HEK293 (cell line): ENCODE measurements around the gene PRKCD.

Source experiments
- CTCF ChIA-PET: fragments of 350-600 bp; formaldehyde crosslinking; extraction: SDS; loops from one replicate; lab custom pipeline; 2021; ENCODE audit warnings: antibody characterized with exemption; lab: Yijun Ruan, JAX
- POLR2A ChIA-PET: fragments of 300-600 bp; formaldehyde crosslinking; extraction: SDS; loops from one replicate; lab custom pipeline; 2020; ENCODE audit warnings: antibody characterized with exemption, inconsistent platforms; lab: Yijun Ruan, JAX
- H3K27ac ChIP-seq: fragments of 200-500 bp; sonication (Bioruptor generic); 2 replicates; pipeline ENCODE4 v1.5.1; 2014; ENCODE audit warnings: low read depth, low read length, control low read depth, inconsistent platforms; ENCODE audit errors: extremely low read depth
- H3K36me3 ChIP-seq, 2 experiments: fragments of 200-500 bp in 1 of 2; sonication (Bioruptor generic) in 1 of 2; 1 replicate in 1 of 2; 2 replicates in 1 of 2; pipeline ENCODE4 v1.5.1; 2014 to 2017; ENCODE audit warnings: inconsistent platforms in 2 of 2, low read length in 2 of 2; ENCODE audit not compliant: control insufficient read depth in 2 of 2, insufficient read depth in 1 of 2
- H3K4me1 ChIP-seq: fragments of 200-500 bp; sonication (Bioruptor generic); 2 replicates; pipeline ENCODE4 v1.5.1; 2014; ENCODE audit warnings: mild to moderate bottlenecking, low read length, inconsistent platforms; ENCODE audit not compliant: control insufficient read depth, insufficient read depth
- H3K4me3 ChIP-seq: 2 replicates; pipeline ENCODE4 v1.5.1; 2011; ENCODE audit warnings: low read depth, mild to moderate bottlenecking, control low read depth, low read length, moderate library complexity
- H3K9me3 ChIP-seq: fragments of 200-500 bp; sonication (Bioruptor generic); 2 replicates; pipeline ENCODE4 v1.5.1; 2014; ENCODE audit warnings: low read depth, low read length, inconsistent platforms; ENCODE audit not compliant: control insufficient read depth, insufficient read depth
- GFI1B ChIP-seq: fragments of 450-650 bp; formaldehyde crosslinking; IDR thresholded peaks from 2 replicates; pipeline ENCODE4 v1.5.1; 2016; ENCODE audit warnings: missing biosample characterization, missing genetic modification characterization
- GLIS1 ChIP-seq: fragments of 450-650 bp; formaldehyde crosslinking; IDR thresholded peaks from 2 replicates; pipeline ENCODE4 v1.5.1; 2016; ENCODE audit warnings: missing biosample characterization, missing genetic modification characterization
- GLIS2 ChIP-seq: fragments of 450-650 bp; formaldehyde crosslinking; IDR thresholded peaks from 2 replicates; pipeline ENCODE4 v1.5.1; 2016; ENCODE audit warnings: missing biosample characterization, missing genetic modification characterization
- KLF1 ChIP-seq: fragments of 450-650 bp; formaldehyde crosslinking; IDR thresholded peaks from 2 replicates; pipeline ENCODE4 v1.5.1; 2016; ENCODE audit warnings: missing biosample characterization, missing genetic modification characterization
- KLF7 ChIP-seq: fragments of 450-650 bp; formaldehyde crosslinking; IDR thresholded peaks from 2 replicates; pipeline ENCODE4 v1.5.1; 2016; ENCODE audit warnings: missing biosample characterization, missing genetic modification characterization, borderline replicate concordance
- MZF1 ChIP-seq: fragments of 450-650 bp; formaldehyde crosslinking; IDR thresholded peaks from 2 replicates; pipeline ENCODE4 v1.5.1; 2017; ENCODE audit warnings: missing biosample characterization, missing genetic modification characterization, borderline replicate concordance
- SCRT2 ChIP-seq: fragments of 450-650 bp; formaldehyde crosslinking; IDR thresholded peaks from 2 replicates; pipeline ENCODE4 v1.5.1; 2016; ENCODE audit warnings: missing biosample characterization, missing genetic modification characterization
- ZBTB20 ChIP-seq: fragments of 450-650 bp; formaldehyde crosslinking; IDR thresholded peaks from 2 replicates; pipeline ENCODE4 v1.5.1; 2016; ENCODE audit warnings: missing biosample characterization, missing genetic modification characterization
- ZNF112 ChIP-seq: fragments of 450-650 bp; formaldehyde crosslinking; IDR thresholded peaks from 2 replicates; pipeline ENCODE4 v1.5.0; 2017; ENCODE audit warnings: missing biosample characterization, missing genetic modification characterization
- ZNF114 ChIP-seq: fragments of 450-650 bp; formaldehyde crosslinking; IDR thresholded peaks from 2 replicates; pipeline ENCODE4 v1.5.0; 2017; ENCODE audit warnings: missing biosample characterization, missing genetic modification characterization
- ZNF132 ChIP-seq: fragments of 450-650 bp; formaldehyde crosslinking; IDR thresholded peaks from 2 replicates; pipeline ENCODE4 v1.5.1; 2017; ENCODE audit warnings: missing biosample characterization, missing genetic modification characterization, borderline replicate concordance
- ZNF175 ChIP-seq: fragments of 450-650 bp; formaldehyde crosslinking; IDR thresholded peaks from 2 replicates; pipeline ENCODE4 v1.5.1; 2016; ENCODE audit warnings: missing biosample characterization, missing genetic modification characterization
- ZNF514 ChIP-seq: fragments of 450-650 bp; formaldehyde crosslinking; IDR thresholded peaks from 2 replicates; pipeline ENCODE4 v1.5.1; 2016; ENCODE audit warnings: missing biosample characterization, missing genetic modification characterization
- ZNF521 ChIP-seq: fragments of 450-650 bp; formaldehyde crosslinking; IDR thresholded peaks from 2 replicates; pipeline ENCODE4 v1.5.1; 2017; ENCODE audit warnings: missing biosample characterization, mild to moderate bottlenecking, missing genetic modification characterization
- ZNF624 ChIP-seq: fragments of 450-650 bp; formaldehyde crosslinking; IDR thresholded peaks from 2 replicates; pipeline ENCODE4 v1.5.1; 2017; ENCODE audit warnings: missing biosample characterization, missing genetic modification characterization
- ZNF677 ChIP-seq: fragments of 450-650 bp; IDR thresholded peaks from 2 replicates; pipeline ENCODE4 v1.5.0; 2018; ENCODE audit warnings: missing biosample characterization, mild to moderate bottlenecking, missing genetic modification characterization, moderate library complexity
- ZNF776 ChIP-seq: fragments of 450-650 bp; formaldehyde crosslinking; IDR thresholded peaks from 2 replicates; pipeline ENCODE4 v1.5.0; 2017; ENCODE audit warnings: missing biosample characterization, missing genetic modification characterization, borderline replicate concordance
- ZNF777 ChIP-seq: fragments of 450-650 bp; formaldehyde crosslinking; IDR thresholded peaks from 2 replicates; pipeline ENCODE4 v1.5.1; 2017; ENCODE audit warnings: missing biosample characterization, missing genetic modification characterization, borderline replicate concordance
- ZNF791 ChIP-seq: fragments of 450-650 bp; formaldehyde crosslinking; IDR thresholded peaks from 2 replicates; pipeline ENCODE4 v1.5.1; 2016; ENCODE audit warnings: missing biosample characterization, missing genetic modification characterization
- ZNF830 ChIP-seq: fragments of 450-650 bp; IDR thresholded peaks from 2 replicates; pipeline ENCODE4 v1.5.0; 2018; ENCODE audit warnings: missing biosample characterization, missing genetic modification characterization, low read depth, mild to moderate bottlenecking, moderate library complexity
- ZSCAN30 ChIP-seq: fragments of 450-650 bp; IDR thresholded peaks from 2 replicates; pipeline ENCODE4 v1.5.1; 2018; ENCODE audit warnings: missing biosample characterization, mild to moderate bottlenecking, missing genetic modification characterization, moderate library complexity
- TF ChIP-seq, protein P1 (sequence below): fragments of 450-650 bp; formaldehyde crosslinking; IDR thresholded peaks from 2 replicates; pipeline ENCODE4 v1.5.1; 2016; ENCODE audit warnings: missing biosample characterization, missing genetic modification characterization, borderline replicate concordance
- TF ChIP-seq, protein P2 (sequence below): fragments of 450-650 bp; formaldehyde crosslinking; IDR thresholded peaks from 2 replicates; pipeline ENCODE4 v1.5.1; 2016; ENCODE audit warnings: missing biosample characterization, missing genetic modification characterization

Gene PRKCD

DNA sequence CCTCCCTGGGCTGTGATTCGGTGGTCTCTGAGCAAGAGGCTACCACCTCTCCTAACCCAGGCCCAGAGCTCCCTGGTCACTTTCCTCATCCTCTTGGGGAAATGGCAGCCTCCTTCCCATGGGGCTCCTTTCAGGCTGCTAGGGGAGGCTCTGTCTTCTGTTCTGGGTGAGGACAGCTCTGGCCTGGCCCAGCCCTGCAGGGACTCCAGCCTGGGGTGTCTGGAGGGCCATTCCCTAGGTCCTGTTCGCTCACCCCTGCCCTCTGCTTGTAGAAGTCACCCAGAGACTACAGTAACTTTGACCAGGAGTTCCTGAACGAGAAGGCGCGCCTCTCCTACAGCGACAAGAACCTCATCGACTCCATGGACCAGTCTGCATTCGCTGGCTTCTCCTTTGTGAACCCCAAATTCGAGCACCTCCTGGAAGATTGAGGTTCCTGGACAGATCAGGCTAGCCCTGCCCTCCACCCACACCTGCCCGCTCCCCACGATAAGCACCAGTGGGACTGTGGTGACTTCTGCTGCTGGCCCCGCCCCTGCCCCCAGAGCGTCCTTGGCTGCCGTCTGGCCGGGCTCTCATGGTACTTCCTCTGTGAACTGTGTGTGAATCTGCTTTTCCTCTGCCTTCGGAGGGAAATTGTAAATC, 30.9 kb downstream of the PRKCD start:
- no peak overlapping the region for H3K4me3 ChIP-seq
- ChIA-PET POLR2A (interaction anchor here (0.6 kb wide), 1 partner anchor 97 kb away, joined by 3 read pairs; no protein-coding TSS in a partner anchor), CTCF (interaction anchor here (0.7 to 2.9 kb wide), 2 partner anchors 24 to 78 kb away, joined by 3 to 18 read pairs; no protein-coding TSS in a partner anchor)
- peaks cover 0 to 41% of the 10 kb centered on the region in 2 experiments; a peak in 1 of 3 replicates for H3K36me3 ChIP-seq
- no peaks in the 10 kb centered on the region for H3K9me3 ChIP-seq
- TF ChIP-seq ZNF791 (tag by site-specific recombination) = no peak
- TF ChIP-seq GFI1B = no peak
- TF ChIP-seq SCRT2 (tag by site-specific recombination) = no peak
- TF ChIP-seq, protein P1, sequence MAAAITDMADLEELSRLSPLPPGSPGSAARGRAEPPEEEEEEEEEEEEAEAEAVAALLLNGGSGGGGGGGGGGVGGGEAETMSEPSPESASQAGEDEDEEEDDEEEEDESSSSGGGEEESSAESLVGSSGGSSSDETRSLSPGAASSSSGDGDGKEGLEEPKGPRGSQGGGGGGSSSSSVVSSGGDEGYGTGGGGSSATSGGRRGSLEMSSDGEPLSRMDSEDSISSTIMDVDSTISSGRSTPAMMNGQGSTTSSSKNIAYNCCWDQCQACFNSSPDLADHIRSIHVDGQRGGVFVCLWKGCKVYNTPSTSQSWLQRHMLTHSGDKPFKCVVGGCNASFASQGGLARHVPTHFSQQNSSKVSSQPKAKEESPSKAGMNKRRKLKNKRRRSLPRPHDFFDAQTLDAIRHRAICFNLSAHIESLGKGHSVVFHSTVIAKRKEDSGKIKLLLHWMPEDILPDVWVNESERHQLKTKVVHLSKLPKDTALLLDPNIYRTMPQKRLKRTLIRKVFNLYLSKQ (tag by site-specific recombination) = no peak
- TF ChIP-seq ZNF514 (tag by site-specific recombination) = no peak
- TF ChIP-seq KLF7 (tag by site-specific recombination) = no peak
- TF ChIP-seq ZNF677 (tag by site-specific recombination) = no peak
- no peaks in the 10 kb centered on the region for H3K4me1 ChIP-seq
- H3K27ac ChIP-seq = no peak overlapping the region

DNA sequence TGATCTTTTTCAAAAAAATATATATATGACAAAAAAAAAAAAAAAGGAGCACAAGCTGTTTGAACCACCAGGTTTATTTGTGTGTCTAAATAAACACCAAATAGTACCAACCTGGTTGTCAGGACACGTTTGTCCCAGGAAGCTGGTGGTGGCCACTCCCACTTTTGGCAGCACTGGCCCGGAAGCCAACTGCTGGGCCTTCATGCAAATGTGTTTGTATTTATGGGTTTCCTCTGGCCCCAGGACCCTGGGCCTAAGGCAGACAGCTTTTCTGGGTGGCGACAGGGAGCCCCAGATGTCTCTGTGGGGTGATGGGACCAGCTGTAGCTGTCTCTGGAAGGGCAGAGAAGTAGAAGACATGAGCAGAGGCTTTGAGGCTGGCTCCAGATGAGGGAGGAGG, 31.6 kb downstream of the PRKCD start:
- CTCF ChIA-PET = interaction anchor here (2.9 kb wide), 1 partner anchor 78 kb away, joined by 18 read pairs; no protein-coding TSS in a partner anchor
- POLR2A ChIA-PET = interaction anchor here (0.6 kb wide), 2 partner anchors 11 to 97 kb away, joined by 3 to 4 read pairs; no protein-coding TSS in a partner anchor
- Histone ChIP-seq H3K27ac (no peak overlapping the region), H3K9me3 (no peaks in the 10 kb centered on the region), H3K4me3 (no peak overlapping the region), H3K4me1 (no peaks in the 10 kb centered on the region), H3K36me3 (peaks cover 0 to 35% of the 10 kb centered on the region in 2 experiments; a peak in 1 of 3 replicates)
- TF ChIP-seq ZBTB20 (tag by site-specific recombination) (peak; percentile 65), ZNF624 (no peak)

DNA sequence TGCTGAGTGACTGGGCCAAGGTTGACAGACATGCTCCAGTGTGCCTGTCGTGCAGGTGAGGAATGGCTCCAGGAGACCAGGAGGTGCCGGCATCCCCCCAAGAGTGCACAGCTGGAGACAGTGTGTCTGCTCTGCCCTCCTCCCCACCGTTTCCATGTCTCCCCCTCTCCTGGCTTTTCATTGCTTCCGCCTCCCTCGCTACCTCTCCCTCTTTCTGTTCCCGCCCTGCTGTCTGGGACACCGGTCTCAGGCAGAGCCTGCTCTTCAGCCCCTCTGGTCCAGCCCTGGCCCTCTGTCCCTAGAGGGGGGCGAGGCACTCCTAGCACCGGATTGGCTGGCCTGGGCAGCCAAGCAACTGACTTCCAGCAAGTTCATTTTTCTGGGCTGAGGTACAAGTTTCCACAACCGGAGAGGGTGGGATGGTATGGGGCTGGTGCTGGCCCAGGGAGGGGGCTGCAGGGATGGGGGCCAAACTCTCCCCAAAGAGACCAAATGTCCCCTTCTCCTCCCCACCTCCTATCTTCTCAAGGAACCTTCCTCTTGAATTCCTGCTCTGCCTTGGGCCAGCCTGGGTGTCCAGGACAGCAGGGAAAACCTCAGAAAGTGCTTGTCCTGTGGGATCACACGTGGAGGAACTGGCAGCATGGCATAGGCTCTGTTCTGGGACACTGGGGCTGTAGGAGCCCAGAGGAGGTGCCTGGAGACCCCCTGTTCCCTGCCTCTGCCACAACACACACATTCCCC, 32.6 kb downstream of the PRKCD start:
- Histone ChIP-seq H3K27ac (no peak overlapping the region), H3K9me3 (no peaks in the 10 kb centered on the region), H3K4me1 (no peaks in the 10 kb centered on the region), H3K36me3 (peaks cover 0 to 35% of the 10 kb centered on the region in 2 experiments; a peak in 1 of 3 replicates), H3K4me3 (no peak overlapping the region)
- ChIA-PET POLR2A (no interaction called here), CTCF (interaction anchor here (0.9 to 2.9 kb wide), 2 partner anchors 58 to 79 kb away, joined by 3 to 18 read pairs; no protein-coding TSS in a partner anchor)
- TF ChIP-seq GLIS1 (tag by site-specific recombination) (peak; percentile 61), KLF1 (0 out of 2 replicates have a peak, but pooled peaks have one; percentile 16), ZNF776 (tag by site-specific recombination) (no peak)

DNA sequence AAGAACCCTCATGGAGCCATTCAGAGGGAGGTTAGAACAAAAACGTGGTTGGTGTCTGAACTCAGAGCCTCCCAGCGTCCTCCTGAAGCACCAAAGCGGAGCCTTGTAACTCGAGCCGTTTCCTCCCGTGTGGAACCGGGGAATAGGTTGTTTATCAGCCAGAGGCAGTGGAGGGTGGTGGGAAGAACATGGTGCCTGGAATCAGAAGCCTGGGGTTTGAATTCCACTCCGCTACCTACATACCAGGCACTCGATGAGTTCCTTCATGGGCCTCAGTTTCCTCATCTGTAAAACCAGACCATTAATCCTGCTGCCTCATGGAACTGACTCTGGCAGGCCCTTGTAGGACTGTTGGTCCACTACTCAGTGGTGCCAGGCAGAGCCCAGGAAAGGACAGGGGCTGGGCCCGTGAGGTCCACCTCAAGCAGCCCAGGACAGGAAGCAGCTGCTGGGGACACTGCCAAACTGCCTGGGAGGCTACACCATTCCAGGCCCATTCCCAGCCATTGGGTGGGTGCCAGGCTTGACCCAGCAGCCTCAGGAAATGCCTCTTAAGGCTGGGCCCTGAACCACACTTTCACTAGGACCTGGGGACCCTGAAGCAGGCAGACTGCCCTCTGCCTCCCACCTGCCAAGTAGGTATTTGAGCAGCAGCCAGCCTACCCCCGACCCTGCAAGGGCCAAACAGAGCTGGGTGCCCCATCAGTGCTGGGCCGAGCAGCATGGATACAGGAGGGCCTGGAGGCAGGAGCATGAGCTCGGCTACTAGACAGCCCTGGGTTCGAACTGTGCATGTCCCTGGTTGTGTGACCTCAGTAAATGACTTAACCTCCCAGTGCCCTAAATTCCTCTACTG, 33.4 kb downstream of the PRKCD start:
- H3K4me3 ChIP-seq = no peak overlapping the region
- POLR2A ChIA-PET = no interaction called here
- peaks cover 0 to 34% of the 10 kb centered on the region in 2 experiments; a peak in 1 of 3 replicates for H3K36me3 ChIP-seq
- H3K9me3 ChIP-seq = no peaks in the 10 kb centered on the region
- CTCF ChIA-PET = interaction anchor here (0.7 to 2.9 kb wide), 8 partner anchors 26 to 84 kb away, joined by 3 to 54 read pairs (median 15); no protein-coding TSS in a partner anchor
- no peaks in the 10 kb centered on the region for H3K4me1 ChIP-seq
- no peak overlapping the region for H3K27ac ChIP-seq
- TF ChIP-seq ZSCAN30 (tag by site-specific recombination) = no peak
- no peak for TF ChIP-seq ZNF132 (tag by site-specific recombination)
- TF ChIP-seq, protein P2, sequence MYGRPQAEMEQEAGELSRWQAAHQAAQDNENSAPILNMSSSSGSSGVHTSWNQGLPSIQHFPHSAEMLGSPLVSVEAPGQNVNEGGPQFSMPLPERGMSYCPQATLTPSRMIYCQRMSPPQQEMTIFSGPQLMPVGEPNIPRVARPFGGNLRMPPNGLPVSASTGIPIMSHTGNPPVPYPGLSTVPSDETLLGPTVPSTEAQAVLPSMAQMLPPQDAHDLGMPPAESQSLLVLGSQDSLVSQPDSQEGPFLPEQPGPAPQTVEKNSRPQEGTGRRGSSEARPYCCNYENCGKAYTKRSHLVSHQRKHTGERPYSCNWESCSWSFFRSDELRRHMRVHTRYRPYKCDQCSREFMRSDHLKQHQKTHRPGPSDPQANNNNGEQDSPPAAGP = no peak
- no peak for TF ChIP-seq ZNF175 (tag by site-specific recombination)
- TF ChIP-seq ZNF777 (tag by site-specific recombination) = no peak
- TF ChIP-seq GLIS2 (tag by site-specific recombination) = 0 out of 2 replicates have a peak, but pooled peaks have one; percentile 14
- TF ChIP-seq ZNF112 = no peak
- no peak for TF ChIP-seq MZF1 (tag by site-specific recombination)
- TF ChIP-seq ZNF114 (tag by site-specific recombination) = no peak
- TF ChIP-seq GLIS1 (tag by site-specific recombination) = peak; percentile 5; the same call in 1 of the 2 replicates
- no peak for TF ChIP-seq ZNF521 (tag by site-specific recombination)
- no peak for TF ChIP-seq ZNF830 (tag by site-specific recombination)
